Putamen (tissue), 1 donor: ENCODE results near the gene IFNA10.
A peak's percentile ranks its signal among the peaks of the same experiment; 100 is the strongest.
"Not testable (repeated sequence)": the region's sequence is repeated elsewhere in the genome, so short reads cannot be mapped to it uniquely, and the experiment has no call there.

Experiments
- DNase-seq: peaks from one replicate; pipeline ENCODE4 v3.0.0-alpha.2; 2016; ENCODE audit warnings: low spot score

The IFNA10 gene

GRCh38 chr9:21194867-21195776, 11.8 kb downstream of the IFNA10 start:
- DNase-seq = peak; percentile 2

GRCh38 chr9:21187487-21187886, 19.5 kb downstream of the IFNA10 start, which contains the start of gene IFNA4:
TSS of gene IFNA4 (minus strand) at chr9:21187587. CDS start at chr9:21187531, 56 bp downstream.
- DNase-seq = not testable (repeated sequence)

- DNase-seq = not testable (repeated sequence)
Observed at GRCh38 chr9:21182810-21183736, 23.9 kb downstream of the IFNA10 start.

- DNase-seq = no peak
Observed at GRCh38 chr9:21174671-21175070, 32.3 kb downstream of the IFNA10 start.

- DNase-seq = no peak
Observed at GRCh38 chr9:21172156-21172555, 34.8 kb downstream of the IFNA10 start.

GRCh38 chr9:21171351-21171750, 35.6 kb downstream of the IFNA10 start:
- no peak for DNase-seq

- not testable (repeated sequence) for DNase-seq
Observed at GRCh38 chr9:21166560-21166959, 40.4 kb downstream of the IFNA10 start, which contains the start of gene IFNA21. TSS of gene IFNA21 (minus strand) at chr9:21166660. CDS start at chr9:21166612, 48 bp downstream.

GRCh38 chr9:21165516-21165915, 41.4 kb downstream of the IFNA10 start:
- DNase-seq = no peak

GRCh38 chr9:21160178-21160577, 46.8 kb downstream of the IFNA10 start:
- no peak for DNase-seq
